Body of pancreas (tissue), 4 donors: ENCODE data around the gene PPP5C.

Source experiments
- CTCF ChIP-seq, 7 experiments: fragments of 450-650 bp in 4 of 7; fragments of 200-600 bp in 3 of 7; sonication (generic) in 3 of 7; IDR thresholded peaks; one replicate each; pipeline ENCODE4 v1.5.1; 2016 to 2019; ENCODE audit warnings: antibody characterized with exemption in 7 of 7
- POLR2A ChIP-seq, 3 donors: fragments of 450-650 bp; IDR thresholded peaks; one replicate each; pipeline ENCODE4 v1.6.1; 2016; ENCODE audit warnings: antibody characterized with exemption in 3 of 3, mild to moderate bottlenecking in 2 of 3

- TF ChIP-seq POLR2A (IDR thresholded peaks at IDR 0.05) (no peak), CTCF (IDR thresholded peaks at IDR 0.05) (no peak)
Measured at GRCh38 chr19:46319613-46320012, 27.3 kb upstream of the PPP5C start.
